Amygdala (tissue), 56 donors: ENCODE data around the gene GPR33.

Experiments used
- DNase-seq, 56 donors: peaks; one replicate each; lab custom pipeline; 2025; lab: John Stamatoyannopoulos, UW

Gene GPR33, protein sequence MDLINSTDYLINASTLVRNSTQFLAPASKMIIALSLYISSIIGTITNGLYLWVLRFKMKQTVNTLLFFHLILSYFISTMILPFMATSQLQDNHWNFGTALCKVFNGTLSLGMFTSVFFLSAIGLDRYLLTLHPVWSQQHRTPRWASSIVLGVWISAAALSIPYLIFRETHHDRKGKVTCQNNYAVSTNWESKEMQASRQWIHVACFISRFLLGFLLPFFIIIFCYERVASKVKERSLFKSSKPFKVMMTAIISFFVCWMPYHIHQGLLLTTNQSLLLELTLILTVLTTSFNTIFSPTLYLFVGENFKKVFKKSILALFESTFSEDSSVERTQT

DNA sequence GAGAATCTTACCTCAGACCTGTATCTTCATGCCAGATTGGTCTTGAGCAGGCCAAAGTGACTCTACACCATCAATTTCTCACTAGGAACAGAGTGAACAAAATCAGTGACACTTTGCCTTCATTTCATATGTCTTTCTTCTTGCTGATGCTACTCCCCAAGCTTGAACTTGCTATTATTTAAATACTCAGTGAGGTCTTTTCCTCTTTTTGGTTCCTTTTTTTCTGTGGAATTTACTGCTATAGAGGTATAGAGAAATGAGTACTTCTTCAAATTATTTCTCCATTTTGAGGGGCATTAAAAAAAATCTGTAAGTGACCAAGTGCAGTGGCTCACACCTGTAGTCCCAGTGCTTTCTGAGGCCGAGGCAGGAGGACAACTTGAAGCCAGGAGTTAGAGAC is at the start of gene GPR33:
GPR33 (minus strand) TSS at position 154 of the 400 bp plus-strand sequence. CDS start 4,074 bp downstream, outside the sequence.
- no peak for DNase-seq

DNA sequence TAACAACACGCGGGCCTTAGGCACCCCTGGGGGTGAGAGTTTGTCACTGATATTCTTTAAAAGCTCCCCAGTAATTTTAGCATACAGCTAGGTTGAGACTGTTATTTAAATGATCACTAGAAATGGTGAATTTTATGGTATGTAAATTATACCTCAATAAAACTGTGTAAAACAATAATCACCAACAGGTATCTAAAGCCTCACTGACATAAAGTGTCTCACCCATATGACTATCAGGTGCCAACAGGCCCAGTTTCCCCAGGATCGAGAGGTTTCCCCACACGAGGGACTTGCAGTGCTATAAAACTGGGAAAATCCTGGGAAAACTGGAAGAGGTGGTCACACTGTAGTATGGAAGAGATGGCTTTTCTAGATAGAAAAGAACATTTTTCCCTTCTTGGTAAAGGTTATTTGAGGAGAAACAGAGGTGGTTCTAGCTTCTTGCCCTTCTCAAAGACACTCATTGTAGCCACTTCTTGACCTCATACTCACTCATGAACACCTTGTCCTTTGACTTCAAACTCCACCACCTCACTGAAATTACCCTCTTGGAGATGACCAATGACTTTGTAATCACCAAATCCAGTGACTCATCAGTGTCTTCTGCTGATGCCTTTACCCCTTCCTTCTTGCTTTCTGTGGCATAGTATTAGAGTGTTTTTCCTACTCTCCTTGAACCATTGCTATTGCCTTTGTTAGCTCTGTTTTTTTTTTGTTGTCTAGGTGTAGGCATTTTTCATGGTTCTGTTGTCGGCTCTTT is 48.5 kb upstream of the GPR33 start:
- no peak for DNase-seq

DNA sequence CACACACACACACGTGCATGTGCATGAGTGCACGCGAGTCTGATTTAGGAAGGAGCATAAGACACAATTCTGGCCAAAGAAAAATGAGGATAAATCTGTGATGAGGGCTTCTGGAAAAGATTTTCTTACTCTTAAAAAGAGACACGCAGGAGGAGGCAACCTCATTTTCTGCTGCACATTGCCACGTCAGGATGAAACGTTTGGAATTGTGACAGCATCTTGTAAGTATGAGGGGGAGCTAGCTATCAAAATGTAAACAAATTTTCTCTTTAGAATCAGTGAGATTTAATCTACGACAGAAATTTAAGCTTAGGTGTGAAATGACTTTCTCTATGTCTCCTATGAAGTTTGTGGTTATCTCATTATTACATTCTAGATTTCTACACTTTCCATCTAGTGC is 42.3 kb upstream of the GPR33 start:
- no peak for DNase-seq

DNA sequence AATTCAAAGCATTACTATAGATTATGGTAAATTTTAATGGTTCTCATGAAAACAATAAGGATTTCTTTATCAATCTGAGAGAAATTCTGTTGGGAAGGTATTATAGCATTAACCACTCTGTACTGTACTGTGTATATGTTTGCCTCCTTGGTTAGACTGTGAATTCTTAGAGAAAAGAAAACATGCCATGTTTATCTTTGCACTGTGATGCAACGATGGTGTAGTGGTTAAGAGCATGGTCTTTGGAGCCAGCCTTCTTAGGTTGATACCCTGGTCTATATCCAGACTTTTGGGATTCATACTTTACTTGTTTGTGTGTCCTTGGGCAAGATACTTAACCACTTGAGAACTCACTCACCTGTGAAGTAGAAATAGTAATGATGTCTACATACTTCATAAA is 41.2 kb upstream of the GPR33 start:
- no peak for DNase-seq

DNA sequence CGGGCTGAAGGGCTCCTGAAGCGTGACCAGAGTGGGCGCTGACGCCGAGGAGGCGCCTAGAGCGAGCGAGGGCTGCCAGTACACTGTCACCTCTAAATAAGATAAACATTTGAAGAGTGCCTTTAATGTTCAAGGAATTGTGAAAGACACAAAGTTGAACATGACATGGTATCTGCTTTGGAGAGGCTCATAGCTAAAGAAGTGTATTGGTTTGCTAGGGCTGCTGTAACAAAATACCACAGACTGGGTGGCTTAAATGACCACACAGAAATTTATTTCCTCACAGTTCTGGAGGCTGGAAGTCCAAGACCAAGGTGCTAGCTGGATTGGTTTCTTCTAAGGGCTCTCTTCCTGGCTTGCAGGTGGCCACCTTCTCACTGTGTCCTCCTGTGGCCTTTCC is 39.7 kb upstream of the GPR33 start:
- DNase-seq, result no peak

DNA sequence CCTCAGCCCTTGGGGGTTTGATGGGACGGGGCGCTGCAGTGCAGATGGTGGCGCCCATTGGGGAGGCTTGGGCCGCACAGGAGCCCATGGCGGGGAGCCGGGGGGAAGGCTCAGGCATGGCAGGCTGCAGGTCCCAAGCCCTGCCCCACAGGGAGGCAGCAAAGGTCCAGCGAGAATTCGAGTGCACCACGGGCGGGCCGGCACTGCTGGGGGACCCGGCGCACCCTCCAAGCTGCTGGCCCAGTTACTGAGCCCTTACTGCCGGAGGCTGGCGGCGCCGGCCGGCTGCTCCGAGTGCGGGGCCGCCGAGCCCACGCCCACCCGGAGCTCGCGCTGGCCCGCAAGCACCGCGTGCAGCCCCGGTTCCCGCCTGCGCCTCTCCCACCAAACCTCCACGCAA is 39.2 kb upstream of the GPR33 start:
- DNase-seq, result no peak

DNA sequence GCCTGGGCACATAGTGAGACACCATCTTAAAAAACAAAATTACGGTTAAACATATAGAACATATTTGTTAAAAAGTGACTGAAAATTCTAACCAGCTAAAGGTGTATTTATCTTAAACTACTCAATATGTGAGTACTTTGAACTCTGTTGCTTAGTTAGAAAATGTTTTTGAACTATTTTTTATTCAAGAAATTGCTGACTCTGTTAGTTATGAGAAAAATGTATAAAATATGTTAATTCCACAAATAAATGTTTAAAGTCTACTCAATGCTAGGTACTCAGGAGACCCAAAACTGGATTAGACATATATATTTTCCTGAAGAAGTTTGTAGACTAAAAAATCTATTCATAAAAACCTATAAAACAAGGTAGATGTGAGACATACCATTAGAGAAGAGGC is 23.0 kb upstream of the GPR33 start:
- no peak for DNase-seq

DNA sequence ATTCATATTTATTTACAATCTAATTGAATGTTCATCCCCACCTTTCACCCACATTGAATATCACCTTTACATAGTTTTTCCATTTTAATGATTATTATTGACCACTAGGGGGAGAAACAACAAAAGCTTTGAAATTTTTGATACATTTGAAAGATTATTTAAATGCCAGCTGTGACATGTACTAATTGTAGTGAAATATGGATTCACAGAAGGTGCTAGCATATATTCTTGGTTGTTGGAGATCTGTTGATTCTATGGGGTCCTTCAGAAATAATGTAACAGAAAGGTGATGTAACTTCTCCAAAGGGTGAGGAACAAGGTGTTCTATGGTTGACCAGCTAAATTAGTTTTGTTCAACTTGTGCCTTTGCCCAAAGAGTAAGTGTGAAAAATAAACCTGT is 22.4 kb upstream of the GPR33 start:
- DNase-seq, result no peak

DNA sequence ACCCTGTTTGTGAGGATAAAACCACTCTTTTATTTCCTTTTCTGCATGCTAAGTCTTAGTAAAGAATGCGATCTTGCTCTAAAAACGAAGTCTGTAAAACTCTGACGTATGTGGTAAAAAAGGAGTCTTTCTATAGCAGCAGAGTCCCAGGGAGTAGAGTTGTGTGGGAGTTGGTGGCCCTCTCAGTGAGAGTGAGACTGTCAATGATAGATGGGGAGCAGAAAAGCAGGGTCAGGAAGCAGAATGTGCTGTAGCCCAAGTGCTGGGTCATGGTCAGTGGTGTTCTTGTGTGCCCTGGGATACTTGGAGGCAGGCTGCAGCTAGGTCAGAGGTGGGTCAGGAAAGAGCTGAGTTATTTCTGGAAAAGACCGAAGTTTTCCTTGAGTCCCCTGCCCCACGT is 20.3 kb upstream of the GPR33 start:
- no peak for DNase-seq

DNA sequence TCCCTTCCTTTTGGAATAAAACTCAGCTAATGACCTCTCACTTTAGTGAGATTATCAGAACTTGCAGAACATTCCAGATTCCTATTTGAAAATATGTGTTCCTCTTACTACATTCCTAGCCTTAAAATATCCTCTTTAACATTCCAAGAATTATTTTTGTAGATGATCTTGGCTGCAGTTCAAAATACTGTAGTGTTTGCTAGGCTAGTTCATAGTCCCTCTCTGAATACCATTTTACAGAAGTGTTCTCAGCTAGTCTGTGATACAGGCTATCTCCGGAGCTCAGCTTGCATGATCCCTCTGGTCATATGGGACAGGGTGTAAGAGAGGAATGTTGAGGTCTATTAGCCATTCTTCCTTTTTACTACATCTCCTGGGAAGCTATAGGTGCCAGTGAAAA is 17.6 kb upstream of the GPR33 start:
- DNase-seq, result no peak

DNA sequence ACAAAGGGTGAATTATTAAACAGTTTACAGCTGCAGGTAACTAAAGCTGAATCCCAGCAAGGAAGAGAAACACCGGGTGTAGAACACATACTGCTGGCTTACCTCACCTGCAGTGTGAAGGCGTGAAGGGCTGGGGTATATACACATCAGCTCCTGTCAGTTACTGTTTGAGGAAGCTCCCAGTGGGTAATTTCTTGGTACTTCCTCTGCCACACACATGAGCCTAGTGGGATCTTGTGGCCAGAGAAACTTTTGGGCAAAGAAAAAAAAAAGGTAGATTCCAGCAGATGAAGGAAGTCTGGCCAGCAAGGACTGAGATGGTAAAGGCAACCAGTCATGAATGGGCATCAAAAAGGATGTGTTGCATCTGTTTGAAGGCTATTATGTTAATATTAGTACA is 14.0 kb upstream of the GPR33 start:
- DNase-seq, result no peak

DNA sequence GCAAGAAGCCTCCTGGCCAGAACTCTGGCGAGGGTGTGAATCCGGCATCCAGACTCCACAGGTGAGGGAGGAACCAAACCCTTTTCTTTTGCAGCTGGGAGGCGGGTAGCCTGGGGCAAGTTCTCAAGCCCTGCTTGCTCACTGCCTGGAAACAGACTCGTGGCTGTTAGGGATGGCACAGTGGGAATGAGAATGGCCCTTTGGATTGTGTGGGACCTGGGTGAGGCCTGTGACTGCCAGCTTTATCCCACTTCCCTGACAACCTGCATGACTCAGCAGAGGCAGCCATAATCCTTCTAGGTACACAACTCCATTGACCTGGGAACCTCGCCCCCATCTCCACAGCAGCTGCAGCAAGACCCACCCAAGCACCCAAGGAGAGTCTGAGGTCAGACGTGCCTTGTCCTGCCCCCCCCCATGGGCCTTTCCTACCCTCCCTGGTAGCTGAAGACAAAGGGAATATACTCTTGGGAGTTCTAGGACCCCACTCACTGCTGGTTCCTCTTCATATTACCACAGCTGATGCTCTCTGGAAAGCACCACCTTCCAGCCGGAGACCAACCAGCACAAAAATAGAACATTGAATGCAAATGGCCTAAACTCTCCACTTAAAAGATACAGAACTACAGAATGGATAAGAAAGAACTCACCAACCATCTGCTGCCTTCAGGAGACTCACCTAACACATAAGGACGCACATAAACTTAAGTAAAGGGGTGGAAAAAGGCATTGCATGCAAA is 5.1 kb upstream of the GPR33 start:
- no peak for DNase-seq

DNA sequence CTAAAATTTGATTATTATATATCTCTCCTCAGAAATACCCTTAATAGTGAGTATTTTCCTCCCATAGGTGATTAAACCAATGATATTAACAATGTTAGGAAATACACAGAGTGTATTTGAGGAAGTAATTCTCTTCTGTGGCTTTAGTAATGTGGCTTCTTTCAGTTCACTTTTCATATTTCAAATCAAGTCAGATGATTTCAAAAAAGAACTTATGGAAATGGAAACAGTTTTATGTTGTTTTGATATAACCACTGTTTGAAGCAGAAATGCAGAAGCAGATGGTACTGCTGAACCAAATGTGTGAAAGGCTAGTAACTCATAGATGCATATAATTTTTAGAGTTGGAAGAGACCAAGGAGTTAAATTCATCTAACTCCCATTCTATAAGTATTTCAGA is 1.9 kb upstream of the GPR33 start:
- DNase-seq, result no peak

DNA sequence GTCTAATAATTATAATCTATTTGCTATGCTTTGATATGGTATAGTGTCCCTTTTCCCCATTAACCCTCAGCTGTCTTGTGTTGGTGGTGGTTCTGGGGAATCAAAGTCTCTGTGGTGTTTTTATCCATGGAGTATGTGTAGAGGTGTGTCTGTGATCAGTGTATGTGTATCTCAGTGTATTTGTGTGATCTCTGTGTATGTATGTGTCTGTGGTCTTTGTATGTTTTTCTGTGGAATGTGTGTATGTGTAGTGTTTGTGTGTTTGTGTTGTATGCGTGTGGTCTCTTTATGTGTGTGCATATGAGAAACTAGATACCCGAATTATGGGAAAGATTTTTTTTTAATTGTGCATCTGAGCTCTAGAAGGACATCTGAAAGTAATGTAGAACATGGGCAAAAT is 1.1 kb downstream of the GPR33 start:
- no peak for DNase-seq

DNA sequence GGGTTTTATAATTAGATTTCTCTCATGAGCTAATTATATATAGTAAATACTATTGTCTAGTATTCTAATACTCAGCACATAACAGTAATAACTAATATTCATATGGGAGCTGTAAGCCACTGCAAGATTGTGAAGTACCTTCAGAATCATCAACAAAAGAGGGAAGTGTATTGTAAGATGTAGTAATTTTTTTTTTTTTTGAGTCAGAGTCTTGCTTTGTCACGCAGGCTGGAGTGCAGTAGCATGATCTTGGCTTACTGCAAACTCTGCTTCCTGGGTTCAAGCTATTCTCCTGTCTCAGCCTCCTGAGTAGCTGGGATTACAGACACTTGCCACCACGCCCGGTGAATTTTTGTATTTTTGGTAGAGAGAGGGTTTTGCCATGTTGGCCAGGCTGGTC is 3.1 kb downstream of the GPR33 start:
- DNase-seq, result no peak

DNA sequence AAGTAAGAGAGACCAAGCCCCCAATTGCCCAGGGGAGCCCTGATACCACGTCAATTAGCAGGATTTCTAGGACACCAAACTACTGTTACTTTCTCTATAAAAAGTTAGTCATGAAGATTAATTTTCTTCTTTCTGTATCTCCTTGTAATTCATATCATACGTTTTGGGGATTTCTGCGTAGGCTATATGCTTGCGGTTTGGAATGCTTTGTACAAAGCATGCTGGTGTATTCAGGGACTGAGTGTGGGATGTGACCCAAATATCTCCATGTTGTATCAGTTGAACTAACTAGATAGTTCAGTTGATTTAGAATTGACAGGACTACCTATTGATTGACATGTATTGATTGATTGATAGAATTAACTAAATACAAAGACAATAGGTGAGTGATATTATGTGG is 7.7 kb downstream of the GPR33 start:
- no peak for DNase-seq

DNA sequence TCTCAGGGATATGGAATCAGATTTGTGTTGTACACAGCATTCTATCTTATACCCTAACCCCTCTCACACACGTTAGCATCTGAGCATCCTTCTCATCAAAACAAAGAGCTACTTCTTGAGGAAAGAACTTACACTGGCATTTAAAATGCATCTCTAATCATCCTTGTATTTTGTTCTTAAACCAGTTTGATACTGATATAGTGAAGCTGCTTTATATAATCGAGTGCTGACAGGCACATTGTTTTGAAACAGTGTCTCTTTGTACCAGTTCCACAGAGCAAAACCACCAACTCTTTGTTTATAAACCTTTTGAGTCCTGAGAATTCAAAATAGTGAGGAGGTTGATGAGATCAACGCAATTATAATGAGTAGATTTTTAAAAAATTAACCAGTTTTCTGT is 8.8 kb downstream of the GPR33 start:
- DNase-seq, result peak in 2 of 56 donors; percentile 24 to 38

DNA sequence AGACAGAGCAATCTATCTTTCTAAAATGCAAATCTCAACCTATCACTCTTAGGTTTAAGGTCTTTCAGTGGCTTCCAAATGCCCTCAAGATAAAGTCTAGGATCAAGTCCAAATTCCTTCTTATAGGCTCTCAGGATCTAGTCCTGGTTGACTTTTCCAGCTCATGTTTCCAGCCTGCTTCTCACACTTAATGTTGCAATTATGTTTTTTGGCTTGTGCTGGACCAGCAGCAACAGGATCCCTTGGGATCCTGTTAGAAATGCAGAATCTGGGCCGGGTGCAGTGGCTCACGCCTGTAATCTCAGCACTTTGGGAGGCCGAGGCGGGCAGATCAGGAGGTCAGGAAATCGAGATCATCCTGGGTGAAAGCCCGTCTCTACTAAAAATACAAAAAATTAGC is 10.6 kb downstream of the GPR33 start:
- DNase-seq, result no peak

DNA sequence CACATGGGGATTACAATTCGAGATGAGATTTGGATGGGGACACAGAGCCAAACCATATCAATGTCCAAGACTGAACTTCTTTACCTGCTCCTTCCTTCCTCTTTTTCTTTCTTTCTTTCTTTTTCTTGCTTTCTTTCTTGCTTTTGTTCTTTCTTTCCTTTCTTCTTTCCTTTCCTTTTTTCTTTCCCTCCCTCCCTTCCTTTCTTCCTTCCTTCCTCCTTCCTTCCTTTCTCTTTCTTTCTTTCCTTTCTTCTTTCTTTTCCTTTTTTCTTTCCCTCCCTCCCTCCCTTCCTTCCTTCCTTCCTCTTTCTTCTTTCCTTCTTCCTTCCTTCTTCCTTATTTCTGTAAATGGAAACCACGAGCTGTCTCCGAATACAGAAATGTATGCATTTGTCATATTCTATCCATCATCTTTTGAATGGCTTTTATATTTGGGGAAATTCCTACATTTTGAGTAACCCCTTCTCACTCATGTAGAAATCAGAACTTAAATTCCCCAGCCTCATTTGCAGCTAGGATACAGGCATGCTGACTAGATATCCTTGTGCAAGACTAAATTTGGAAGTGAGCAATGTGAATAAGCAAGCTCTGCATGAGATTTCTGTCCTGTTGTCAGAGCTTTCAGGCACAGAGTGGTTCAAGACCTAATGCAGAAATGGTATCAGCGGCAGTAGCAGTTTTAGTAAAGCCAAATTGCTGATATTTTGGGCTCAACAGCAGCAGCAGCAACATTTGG is 11.5 kb downstream of the GPR33 start:
- no peak for DNase-seq

DNA sequence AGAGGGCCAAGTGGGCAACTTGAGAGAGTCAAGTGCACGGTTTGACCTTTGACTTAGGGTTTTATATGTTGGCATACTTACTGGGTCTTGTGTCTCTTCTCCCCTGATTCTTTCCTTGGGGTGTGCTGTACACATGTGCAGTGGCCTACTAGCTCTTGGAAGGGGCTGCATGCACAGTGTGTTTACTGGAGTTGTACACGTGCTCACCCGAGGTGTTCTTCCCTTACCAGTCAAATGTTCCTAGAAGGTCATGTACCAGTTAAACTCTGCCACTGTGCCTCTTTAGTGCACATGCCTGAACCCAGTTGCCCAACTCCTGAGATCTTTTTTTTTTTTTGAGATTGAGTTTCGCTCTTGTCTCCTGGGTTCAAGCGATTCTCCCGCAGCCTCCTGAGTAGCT is 21.3 kb downstream of the GPR33 start:
- DNase-seq, result no peak

DNA sequence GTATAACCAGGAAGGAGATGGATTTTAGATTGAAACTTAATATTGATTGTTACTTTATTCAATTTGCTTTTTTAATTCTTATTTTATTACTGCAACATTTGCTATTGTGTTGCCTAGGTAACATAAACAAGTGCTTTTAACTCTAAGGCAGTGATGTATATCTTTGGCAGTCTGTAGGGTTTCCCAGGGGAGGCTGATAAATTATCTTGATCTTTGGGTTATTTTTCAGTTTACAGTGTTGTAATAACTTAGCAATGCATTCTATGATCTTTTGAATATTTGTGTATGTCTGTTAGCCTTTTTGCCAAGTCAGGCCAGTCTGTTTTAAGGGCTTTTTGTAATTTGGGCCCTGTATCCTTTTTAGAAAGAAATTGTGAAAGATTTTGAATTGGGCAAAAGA is 22.7 kb downstream of the GPR33 start:
- DNase-seq, result no peak
